ENCODE data around the gene GPSM3.
"Not testable (repeated sequence)": the region's sequence is repeated elsewhere in the genome, so short reads cannot be mapped to it uniquely, and the experiment has no call there.

GPSM3 gene

DNA sequence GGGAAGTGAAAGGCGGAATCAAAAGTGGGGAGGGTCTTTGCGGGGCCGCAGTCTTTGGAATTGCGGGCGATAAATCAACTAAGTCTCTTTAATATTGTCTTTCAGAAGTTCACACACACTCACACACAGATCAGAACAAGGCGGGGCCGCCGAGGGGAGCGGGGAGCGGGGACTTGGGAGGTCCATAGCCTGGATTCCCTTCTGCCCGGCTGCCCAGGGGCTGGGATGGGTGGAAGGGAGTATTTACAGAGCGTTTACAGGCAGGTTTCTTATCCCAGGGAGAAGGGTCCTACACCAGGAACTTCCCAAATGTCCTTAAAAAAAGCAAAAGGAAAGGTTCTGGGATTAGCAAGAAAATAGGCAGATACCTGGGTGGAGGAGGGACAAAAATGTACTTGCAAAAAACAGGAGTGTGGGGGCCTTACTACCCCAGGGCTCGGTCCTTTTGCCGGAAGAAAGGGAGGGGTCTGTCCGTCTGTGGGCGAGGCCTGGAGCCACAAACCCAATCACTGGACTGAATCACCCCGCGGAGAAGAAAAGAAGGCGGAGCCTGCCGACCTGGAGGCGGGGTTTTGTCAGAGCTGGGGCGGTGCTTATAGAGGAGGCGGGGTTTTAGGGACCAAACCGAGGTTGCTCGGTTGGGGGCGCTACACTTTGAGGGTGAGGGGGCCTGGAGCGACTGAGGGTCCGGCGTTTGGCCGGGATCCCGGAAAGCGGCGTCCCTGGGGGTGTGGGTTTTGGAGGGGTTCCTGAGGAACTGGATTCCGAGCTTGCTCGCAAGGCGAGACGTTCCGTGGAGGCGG lies 44.0 kb downstream of the GPSM3 start:
- DNase-seq, result peak; percentile 90

- DNase-seq, result no peak
Observed at GRCh38 chr6:32147401-32148132, 44.9 kb downstream of the GPSM3 start.

- DNase-seq, result no peak
Observed at GRCh38 chr6:32146687-32147086, 45.8 kb downstream of the GPSM3 start.

GRCh38 chr6:32146287-32146686 lies 46.2 kb downstream of the GPSM3 start:
- no peak for DNase-seq

GRCh38 chr6:32144238-32144637 lies 48.2 kb downstream of the GPSM3 start:
- not testable (repeated sequence) for DNase-seq

Measured in retina (tissue), 1 donor.